NCI-H2227 treated with DMSO at 0.1 percent for 48 hours (cell line): ENCODE data around the gene MECP2.
"Not testable (repeated sequence)": the region's sequence is repeated elsewhere in the genome, so short reads cannot be mapped to it uniquely, and the experiment has no call there.

Source experiments
- DNase-seq: peaks from one replicate; lab custom pipeline; 2025; lab: John Stamatoyannopoulos, UW

MECP2 gene

DNA sequence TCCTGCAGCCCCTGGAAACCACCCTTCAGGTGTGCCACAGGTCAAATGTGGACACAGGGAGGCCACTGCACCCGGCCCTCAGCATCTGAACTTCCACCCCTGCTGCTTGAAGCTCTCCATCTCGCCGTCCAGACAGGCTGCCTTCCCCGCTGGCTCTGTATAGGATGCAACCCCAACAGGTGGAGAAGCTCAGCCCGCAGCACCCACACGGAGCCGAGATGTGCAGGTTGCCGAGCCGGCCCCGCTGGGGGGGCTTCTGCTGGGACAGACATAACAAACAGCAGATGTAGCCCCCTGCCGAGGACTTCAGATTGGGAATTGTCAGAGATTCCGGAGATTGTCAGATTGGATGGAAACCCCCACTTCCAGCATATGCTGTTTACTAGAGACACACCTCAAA is 104.4 kb downstream of the MECP2 start:
- DNase-seq: no peak

DNA sequence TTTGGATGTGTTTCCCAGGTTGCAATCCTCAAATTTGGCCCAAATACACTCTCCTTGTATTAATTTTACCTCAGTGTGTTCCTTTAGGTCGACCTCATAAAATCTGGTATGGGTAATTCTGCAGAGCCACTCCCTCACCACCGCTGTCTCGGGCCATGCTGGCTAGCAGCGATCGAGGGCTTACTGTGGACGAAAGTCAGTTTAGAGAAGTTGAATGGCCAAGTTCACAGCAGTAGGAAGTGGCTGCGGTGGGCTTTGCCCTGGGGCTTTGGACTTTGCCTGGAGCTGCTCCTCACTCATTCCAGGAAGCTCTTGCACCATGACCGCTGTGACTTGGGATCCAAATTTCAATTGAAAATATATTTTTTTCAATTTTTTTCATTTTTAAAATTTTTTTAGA is 105.3 kb downstream of the MECP2 start:
- DNase-seq: no peak

DNA sequence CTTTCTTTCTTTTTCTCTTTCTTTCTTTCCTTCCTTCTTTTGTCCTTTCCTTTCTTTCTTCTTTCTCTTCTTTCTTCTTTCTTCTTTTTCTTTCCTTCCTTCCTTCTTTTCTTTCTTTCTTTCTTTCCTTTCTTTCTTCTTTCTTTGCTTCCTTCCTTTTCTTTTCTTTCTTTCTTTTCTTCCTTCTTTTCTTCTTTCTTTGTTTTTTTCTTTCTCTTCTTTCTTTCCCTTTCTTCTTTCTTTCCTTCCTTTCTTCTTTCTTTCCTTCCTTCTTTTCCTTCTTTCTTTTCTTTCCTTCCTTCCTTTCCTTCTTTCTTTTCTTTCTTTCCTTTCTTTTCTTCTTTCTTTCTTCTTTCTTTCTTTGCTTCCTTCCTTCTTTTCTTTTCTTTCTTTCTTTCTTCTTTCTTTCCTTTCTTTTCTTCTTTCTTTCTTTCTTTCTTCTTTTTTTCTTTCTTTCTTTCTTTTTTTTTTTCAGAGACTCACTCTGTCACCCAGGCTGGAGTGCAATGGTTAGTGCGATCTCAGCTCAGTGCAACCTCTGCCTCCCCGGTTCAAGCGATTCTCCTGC is 106.4 kb downstream of the MECP2 start:
- DNase-seq: no peak

DNA sequence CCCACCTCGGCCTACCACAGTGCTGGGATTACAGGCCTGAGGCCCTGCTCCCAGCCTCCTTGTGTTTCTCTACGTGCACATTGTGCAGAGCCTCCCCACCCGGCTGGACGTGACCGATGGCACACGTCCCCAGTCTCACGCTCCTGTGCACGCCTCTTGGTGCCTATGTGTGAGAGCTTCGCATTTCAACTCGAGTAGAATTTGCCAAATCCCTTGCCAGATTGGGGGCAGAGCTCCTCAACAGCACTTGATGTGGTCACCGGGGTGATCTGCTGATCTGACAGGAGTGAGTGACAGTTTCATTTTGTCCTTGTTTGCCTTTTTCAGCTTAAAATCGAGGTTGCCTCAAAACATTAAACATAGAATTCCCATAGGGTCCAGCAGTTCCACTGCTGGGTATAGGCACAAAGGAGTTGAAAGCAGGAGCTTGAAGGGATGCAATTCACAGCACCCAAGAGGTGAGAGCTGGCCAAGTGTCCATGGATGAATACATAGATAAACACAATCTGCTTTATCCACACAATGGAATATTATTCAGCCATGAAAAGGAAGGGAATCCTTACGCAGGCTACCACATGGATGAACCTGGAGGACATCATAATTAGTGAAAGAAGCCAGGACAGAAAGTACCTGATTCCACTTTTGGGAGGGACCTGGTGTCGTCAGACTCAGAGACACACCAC is 107.4 kb downstream of the MECP2 start:
- no peak for DNase-seq

DNA sequence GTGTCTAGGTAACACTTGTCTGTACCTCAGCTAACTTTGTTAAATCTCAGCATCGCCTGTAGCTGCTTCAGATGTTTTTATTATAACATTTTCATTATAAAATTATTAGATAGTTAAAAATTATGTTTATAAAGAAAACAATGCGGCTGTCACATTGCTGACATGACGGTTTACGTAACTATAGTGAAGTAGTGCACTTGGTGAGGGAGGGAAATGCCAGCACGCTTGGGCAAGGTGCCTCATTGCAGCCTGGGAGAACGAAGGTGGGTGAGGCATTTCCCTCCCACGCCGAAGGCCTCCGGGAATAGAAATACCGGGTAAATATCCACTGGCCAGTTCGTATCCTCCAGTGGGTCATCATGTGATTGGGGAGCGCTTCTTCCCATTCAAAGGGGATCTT is 109.0 kb downstream of the MECP2 start:
- no peak for DNase-seq

DNA sequence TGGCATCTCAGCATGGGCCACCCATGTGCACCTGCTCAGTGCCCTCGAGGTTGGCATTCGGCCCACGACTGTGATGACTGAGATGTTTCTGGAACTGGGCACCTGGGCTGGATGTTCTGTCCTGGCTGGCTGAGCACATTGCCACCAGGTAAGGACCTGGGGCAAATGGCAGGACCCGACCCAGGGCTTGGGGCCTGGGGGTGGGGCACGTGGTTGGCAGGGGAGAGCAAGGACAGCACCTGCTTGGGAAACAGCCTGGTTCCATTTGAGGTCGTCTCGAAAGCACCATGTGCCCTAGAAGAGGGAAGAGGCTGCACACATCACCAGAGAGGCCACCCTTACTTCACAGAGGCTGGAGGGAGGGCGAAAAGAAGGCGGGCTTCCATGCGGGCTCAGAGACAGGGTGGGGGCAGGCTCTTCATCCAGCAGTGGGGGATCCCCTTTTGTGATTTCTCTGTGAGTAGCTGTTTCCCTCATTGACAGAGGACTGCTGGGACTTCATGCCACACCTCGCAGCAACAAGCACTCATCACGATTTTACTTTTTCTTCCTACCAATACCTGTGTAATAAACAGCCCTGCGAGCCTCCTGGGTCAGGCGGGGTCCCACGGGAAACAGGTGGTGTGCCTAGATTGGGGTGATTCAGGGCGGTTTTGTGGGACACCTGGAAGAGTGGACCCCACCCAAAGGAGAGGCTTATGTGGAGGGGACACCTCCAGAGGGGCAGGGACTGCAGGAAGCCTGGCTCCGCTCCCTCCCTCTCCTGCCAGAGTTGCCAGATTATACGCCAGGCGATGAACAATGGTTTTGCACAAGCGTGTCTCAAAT is 113.0 kb downstream of the MECP2 start:
- DNase-seq: no peak

DNA sequence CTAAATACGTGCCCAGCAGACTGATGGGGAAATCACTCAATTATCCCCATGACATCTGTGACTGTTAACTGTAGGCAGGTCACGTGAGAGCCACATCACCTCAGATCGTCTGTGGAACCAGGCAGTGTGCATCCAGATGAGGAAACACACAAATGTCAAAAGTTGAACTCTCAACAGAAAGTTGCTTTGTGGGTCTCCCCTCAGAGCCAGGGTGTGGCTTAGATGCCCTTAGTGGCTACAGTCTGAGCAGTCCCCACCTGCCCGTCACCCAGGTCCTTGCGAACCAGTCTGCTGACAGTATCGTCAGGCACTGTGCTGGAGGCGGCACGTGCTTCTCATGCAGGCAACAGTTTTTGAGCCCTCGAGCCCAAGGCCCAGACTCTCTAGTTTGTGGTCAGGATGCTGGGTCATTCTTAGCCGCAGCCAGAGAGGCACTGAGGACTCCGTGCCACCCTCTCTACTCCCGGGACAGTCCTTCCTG is 114.2 kb downstream of the MECP2 start:
- DNase-seq: no peak

DNA sequence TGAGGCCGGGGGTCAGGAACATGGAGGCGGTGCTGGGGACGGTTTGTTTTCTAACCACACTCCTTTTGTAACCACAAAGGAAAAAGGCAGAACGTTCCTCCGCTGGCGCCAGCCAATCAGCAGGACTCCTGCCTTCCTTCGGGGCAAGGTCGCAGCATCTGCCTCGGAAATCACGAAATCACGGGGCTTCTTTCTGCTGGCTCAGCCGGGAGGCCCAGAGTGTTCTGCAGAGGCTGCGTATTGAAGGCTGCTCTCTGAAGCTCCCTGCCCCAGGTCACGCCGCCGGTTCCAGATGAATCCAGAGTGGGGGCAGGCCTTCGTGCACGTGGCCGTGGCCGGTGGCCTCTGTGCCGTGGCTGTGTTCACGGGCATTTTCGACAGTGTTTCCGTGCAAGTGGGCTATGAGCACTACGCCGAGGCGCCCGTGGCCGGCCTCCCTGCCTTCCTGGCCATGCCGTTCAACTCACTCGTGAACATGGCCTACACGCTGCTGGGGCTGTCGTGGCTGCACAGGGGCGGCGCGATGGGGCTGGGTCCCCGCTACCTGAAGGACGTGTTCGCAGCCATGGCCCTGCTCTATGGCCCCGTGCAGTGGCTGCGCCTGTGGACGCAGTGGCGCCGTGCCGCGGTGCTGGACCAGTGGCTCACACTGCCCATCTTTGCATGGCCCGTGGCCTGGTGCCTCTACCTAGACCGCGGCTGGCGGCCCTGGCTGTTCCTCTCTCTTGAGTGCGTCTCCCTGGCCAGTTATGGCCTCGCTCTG is 115.6 kb downstream of the MECP2 start:
- peak; percentile 48 for DNase-seq

DNA sequence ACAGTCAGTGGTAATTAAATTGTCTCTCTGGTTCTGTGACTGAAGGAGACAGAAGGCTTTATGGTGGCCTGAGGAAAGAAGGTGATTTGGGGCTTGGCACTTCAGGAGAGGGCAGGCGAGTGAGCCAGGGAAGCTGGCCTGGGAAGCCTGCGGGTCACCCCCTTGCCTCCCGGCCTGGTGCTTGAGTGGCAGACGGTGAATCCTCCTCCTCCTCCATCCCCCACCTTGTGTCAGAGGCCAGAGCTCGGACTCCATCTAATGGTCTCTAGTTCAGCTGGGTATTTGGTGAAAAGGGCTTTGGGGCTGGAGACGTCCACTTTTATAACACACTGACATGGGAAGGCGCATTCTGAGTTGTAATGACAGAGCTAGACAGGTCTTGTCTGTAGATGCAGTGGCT is 116.3 kb downstream of the MECP2 start:
- DNase-seq: no peak

DNA sequence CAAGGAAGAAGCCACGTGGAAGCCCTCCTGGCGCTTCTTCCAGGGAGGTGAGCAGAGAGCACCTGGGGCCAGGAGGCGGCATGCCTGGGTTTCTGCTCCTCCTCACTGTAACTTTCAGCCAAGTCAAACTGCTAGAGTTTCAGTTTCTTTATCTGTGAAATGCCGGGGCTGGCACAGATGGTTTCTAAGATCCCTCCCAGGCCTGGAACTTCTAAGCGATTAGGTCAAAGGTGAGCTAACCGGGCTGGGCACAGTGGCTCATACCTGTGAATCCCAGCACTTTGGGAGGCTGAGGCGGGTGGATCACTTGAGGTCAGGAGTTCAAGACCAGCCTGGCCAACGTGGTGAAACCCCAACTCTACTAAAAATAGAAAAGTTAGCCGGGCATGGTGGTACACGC is 117.1 kb downstream of the MECP2 start:
- DNase-seq: not testable (repeated sequence)

DNA sequence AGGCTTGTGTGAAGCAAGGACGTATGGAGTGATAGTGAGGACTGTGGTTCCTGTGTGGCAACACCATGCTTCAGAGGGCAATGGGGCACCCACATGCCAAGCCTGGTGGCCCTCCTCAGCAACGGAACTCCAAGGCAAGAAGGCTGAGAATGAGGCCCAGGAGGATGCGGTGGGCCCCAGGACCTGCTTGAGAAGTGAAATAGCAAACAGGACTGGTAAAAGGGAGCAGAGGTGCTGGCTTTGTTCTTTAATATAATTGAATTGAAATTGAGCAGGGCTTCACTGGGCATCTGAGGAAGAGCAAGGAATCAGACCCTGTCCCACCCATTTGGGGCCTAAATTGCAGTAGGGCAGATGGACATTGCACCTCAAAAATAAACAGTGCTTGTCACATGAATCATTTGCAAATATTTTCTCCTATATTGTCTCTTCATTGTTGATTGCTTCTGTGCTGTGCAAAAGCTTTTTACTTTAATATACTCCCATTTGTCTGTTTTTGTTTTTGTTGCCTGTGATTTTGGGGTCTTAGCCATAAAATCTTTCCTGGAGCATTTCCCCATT is 122.7 kb downstream of the MECP2 start:
- DNase-seq: no peak

DNA sequence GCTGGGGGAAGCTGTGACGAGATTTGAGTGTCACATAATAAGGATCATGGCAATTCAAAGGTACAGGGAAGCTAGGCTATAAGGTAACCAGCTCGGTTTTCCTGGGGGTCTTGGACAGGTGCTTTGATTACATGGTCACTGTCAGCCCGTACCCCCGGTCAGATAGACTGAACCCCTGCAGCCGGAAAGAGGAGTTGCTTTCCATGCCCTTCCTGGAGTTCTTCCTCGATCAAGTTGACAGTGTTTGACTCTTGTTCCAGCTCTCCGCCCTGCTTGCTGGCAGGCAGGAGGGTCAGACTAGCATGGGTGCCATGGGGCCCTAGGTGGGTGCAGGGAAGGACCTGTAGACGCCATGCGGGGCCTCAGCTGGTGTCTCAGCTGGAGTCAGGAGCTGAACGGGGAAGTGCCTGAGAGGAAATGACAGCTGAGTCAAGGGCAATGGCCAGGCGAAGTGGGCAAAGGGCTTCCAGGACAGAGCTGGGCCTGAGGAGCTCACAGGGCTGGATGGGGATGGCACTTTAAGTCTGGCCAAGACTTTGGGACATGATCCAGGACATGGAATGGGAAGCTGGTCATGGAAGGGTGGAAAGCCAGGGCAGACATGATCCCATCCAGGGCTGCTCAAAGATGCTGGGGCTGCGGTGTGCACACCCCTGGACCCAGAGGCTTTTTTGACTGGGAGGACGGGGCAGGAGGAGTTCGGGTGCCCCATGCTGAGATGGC is 123.4 kb downstream of the MECP2 start:
- no peak for DNase-seq

DNA sequence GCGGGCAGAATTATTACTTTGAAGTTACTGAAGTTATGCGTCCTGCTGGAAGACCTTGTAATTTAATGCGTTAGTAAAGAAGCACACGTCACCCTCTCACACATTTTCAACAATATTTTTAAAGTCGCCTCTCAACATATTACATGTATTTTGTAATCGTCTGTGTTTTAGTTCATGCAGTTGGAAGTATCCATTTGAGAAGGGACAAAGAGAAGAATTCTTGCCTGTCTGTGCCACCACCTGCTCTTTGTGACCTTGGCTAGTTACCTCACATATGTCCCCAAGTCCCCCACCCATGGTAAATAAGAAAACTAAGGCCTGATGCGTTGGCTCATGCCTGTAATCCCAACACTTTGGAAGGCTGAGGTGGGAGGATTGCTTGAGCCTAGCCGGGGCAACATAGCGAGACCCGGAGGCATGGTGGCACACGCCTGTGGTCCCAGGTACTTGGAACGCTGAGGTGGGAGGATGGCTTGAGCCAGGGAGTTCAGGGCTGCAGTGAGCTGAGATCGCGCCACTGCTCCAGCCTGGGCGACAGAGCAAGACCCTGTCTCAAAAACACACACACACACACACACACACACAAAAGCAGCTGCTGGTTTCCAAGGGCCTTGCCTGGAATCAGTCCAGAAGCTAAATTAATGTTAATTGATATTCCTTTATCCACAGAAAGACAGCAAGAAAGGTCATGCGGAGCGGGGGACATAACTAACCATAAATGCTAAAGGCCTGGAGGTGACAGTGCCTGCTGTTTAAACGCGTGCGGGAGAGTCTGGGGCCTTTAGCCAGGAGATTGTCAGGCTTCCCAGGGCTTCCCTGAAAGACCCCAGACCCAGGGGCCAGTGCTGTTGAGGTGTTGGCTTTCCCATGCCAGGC is 124.2 kb downstream of the MECP2 start:
- peak; percentile 53 for DNase-seq

DNA sequence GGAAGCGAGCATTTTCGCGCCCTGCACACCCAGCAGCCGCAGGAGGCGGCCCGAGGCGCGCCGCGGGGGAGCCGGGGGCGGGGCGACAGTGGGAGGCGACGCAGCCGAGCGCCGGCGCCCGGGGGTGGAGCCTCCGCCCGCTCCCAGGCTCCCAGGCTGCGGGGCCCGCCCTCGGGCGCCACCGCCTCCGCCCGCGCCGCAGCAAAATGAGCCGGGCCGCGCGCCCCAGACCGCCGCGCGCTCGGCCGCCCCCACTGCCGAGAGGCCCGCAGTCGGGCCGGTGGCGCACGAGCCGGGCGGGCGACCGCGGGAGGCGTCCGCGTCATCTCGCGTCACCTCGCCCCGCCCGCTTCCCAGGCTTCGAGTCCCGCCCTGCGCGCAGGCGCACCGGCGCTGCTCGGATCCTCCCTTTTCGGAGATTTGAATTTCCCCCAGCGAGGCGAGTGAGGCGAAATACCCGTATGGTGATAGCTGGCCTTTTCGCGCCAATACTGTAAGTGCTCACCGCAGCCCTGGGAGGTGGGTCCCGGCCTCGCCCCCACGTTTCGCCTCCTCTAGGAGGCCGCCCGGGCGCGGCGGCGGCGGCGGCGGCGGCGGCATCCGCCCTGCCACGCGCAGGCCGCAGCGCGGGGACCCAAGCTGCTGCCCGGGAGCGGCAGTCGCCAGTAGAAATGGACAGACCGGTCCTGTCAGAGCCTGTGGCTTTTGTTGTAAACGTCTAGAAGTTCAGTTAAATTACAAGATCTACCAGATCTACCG is 125.0 kb downstream of the MECP2 start, which contains the start of gene TMEM187:
Gene TMEM187, plus strand, starts transcription at position 387 of the 759 bp plus-strand sequence. CDS start 9,309 bp downstream, outside the sequence.
- peak; percentile 91 for DNase-seq
